HG03378 (cell line): ENCODE measurements around the gene ZBTB7C.

Experiments
- ATAC-seq: cut with Tn5 transposase; IDR thresholded peaks from one replicate; pipeline ENCODE4 v1.9.1; 2021; ENCODE audit warnings: mild to moderate bottlenecking, moderate library complexity; ENCODE audit not compliant: unreplicated experiment

The ZBTB7C gene

GRCh38 chr18:47985866-47986265 lies 423.3 kb downstream of the ZBTB7C start:
- ATAC-seq = no peak

- ATAC-seq = no peak
These were observed 424.2 kb downstream of the ZBTB7C start for GRCh38 chr18:47984991-47985390.

- no peak for ATAC-seq
These were observed 425.2 kb downstream of the ZBTB7C start for GRCh38 chr18:47983946-47984345.

GRCh38 chr18:47983055-47983454 lies 426.1 kb downstream of the ZBTB7C start:
- no peak for ATAC-seq

- ATAC-seq = no peak
These were observed 427.4 kb downstream of the ZBTB7C start for GRCh38 chr18:47981830-47982229.

- no peak for ATAC-seq
These were observed 427.9 kb downstream of the ZBTB7C start for GRCh38 chr18:47981320-47981719.

GRCh38 chr18:47979611-47980200 lies 429.5 kb downstream of the ZBTB7C start:
- ATAC-seq = no peak

- no peak for ATAC-seq
These were observed 430.6 kb downstream of the ZBTB7C start for GRCh38 chr18:47978603-47979002.

- ATAC-seq = no peak
These were observed 431.0 kb downstream of the ZBTB7C start for GRCh38 chr18:47978141-47978540.
